HEK293 (cell line): ENCODE data around the gene MITF.

Source experiments
- CTCF ChIA-PET: fragments of 350-600 bp; formaldehyde crosslinking; extraction: SDS; loops from one replicate; lab custom pipeline; 2021; ENCODE audit warnings: antibody characterized with exemption; lab: Yijun Ruan, JAX
- POLR2A ChIA-PET: fragments of 300-600 bp; formaldehyde crosslinking; extraction: SDS; loops from one replicate; lab custom pipeline; 2020; ENCODE audit warnings: antibody characterized with exemption, inconsistent platforms; lab: Yijun Ruan, JAX
- H3K27ac ChIP-seq: fragments of 200-500 bp; sonication (Bioruptor generic); 2 replicates; pipeline ENCODE4 v1.5.1; 2014; ENCODE audit warnings: low read depth, low read length, control low read depth, inconsistent platforms; ENCODE audit errors: extremely low read depth
- H3K36me3 ChIP-seq, 2 experiments: fragments of 200-500 bp in 1 of 2; sonication (Bioruptor generic) in 1 of 2; 1 replicate in 1 of 2; 2 replicates in 1 of 2; pipeline ENCODE4 v1.5.1; 2014 to 2017; ENCODE audit warnings: inconsistent platforms in 2 of 2, low read length in 2 of 2; ENCODE audit not compliant: control insufficient read depth in 2 of 2, insufficient read depth in 1 of 2
- H3K4me1 ChIP-seq: fragments of 200-500 bp; sonication (Bioruptor generic); 2 replicates; pipeline ENCODE4 v1.5.1; 2014; ENCODE audit warnings: mild to moderate bottlenecking, low read length, inconsistent platforms; ENCODE audit not compliant: control insufficient read depth, insufficient read depth
- H3K4me3 ChIP-seq: 2 replicates; pipeline ENCODE4 v1.5.1; 2011; ENCODE audit warnings: low read depth, mild to moderate bottlenecking, control low read depth, low read length, moderate library complexity
- H3K9me3 ChIP-seq: fragments of 200-500 bp; sonication (Bioruptor generic); 2 replicates; pipeline ENCODE4 v1.5.1; 2014; ENCODE audit warnings: low read depth, low read length, inconsistent platforms; ENCODE audit not compliant: control insufficient read depth, insufficient read depth
- GFI1B ChIP-seq: fragments of 450-650 bp; formaldehyde crosslinking; IDR thresholded peaks from 2 replicates; pipeline ENCODE4 v1.5.1; 2016; ENCODE audit warnings: missing biosample characterization, missing genetic modification characterization
- GLI4 ChIP-seq: fragments of 450-650 bp; formaldehyde crosslinking; IDR thresholded peaks from 2 replicates; pipeline ENCODE4 v1.5.1; 2016; ENCODE audit warnings: missing biosample characterization, missing genetic modification characterization
- ZBTB1 ChIP-seq: fragments of 450-650 bp; formaldehyde crosslinking; IDR thresholded peaks from 2 replicates; pipeline ENCODE4 v1.5.1; 2016; ENCODE audit warnings: missing biosample characterization, missing genetic modification characterization
- ZIC2 ChIP-seq: fragments of 450-650 bp; formaldehyde crosslinking; IDR thresholded peaks from 2 replicates; pipeline ENCODE4 v1.5.1; 2016; ENCODE audit warnings: missing biosample characterization, missing genetic modification characterization
- ZNF133 ChIP-seq: fragments of 450-650 bp; formaldehyde crosslinking; IDR thresholded peaks from 2 replicates; pipeline ENCODE4 v1.5.1; 2016; ENCODE audit warnings: missing biosample characterization, missing genetic modification characterization
- ZNF138 ChIP-seq: fragments of 450-650 bp; formaldehyde crosslinking; IDR thresholded peaks from 2 replicates; pipeline ENCODE4 v1.5.1; 2016; ENCODE audit warnings: missing biosample characterization, missing genetic modification characterization, borderline replicate concordance
- ZNF211 ChIP-seq: fragments of 450-650 bp; formaldehyde crosslinking; IDR thresholded peaks from 2 replicates; pipeline ENCODE4 v1.5.1; 2016; ENCODE audit warnings: low read depth, missing biosample characterization, missing genetic modification characterization
- ZNF324 ChIP-seq: fragments of 450-650 bp; formaldehyde crosslinking; IDR thresholded peaks from 2 replicates; pipeline ENCODE4 v1.5.1; 2016; ENCODE audit warnings: missing biosample characterization, missing genetic modification characterization
- ZNF416 ChIP-seq: fragments of 450-650 bp; formaldehyde crosslinking; IDR thresholded peaks from 2 replicates; pipeline ENCODE4 v1.5.1; 2016; ENCODE audit warnings: missing biosample characterization, missing genetic modification characterization
- ZNF473 ChIP-seq: fragments of 450-650 bp; formaldehyde crosslinking; IDR thresholded peaks from 2 replicates; pipeline ENCODE4 v1.5.1; 2017; ENCODE audit warnings: missing biosample characterization, missing genetic modification characterization
- ZNF596 ChIP-seq: fragments of 450-650 bp; IDR thresholded peaks from 2 replicates; pipeline ENCODE4 v1.5.0; 2018; ENCODE audit warnings: missing biosample characterization, mild to moderate bottlenecking, missing genetic modification characterization, moderate library complexity
- TF ChIP-seq, protein P1 (sequence below): fragments of 450-650 bp; formaldehyde crosslinking; IDR thresholded peaks from 2 replicates; pipeline ENCODE4 v1.5.1; 2016; ENCODE audit warnings: missing biosample characterization, missing genetic modification characterization
- TF ChIP-seq, protein P2 (sequence below): fragments of 450-650 bp; formaldehyde crosslinking; IDR thresholded peaks from 2 replicates; pipeline ENCODE4 v1.5.1; 2016; ENCODE audit warnings: missing biosample characterization, missing genetic modification characterization, low read depth
- TF ChIP-seq, protein P3 (sequence below): fragments of 450-650 bp; formaldehyde crosslinking; IDR thresholded peaks from 2 replicates; pipeline ENCODE4 v1.5.1; 2016; ENCODE audit warnings: missing biosample characterization, missing genetic modification characterization
- TF ChIP-seq, protein P4 (sequence below): fragments of 450-650 bp; formaldehyde crosslinking; IDR thresholded peaks from 2 replicates; pipeline ENCODE4 v1.5.1; 2016; ENCODE audit warnings: missing biosample characterization, missing genetic modification characterization, borderline replicate concordance

Gene MITF

DNA sequence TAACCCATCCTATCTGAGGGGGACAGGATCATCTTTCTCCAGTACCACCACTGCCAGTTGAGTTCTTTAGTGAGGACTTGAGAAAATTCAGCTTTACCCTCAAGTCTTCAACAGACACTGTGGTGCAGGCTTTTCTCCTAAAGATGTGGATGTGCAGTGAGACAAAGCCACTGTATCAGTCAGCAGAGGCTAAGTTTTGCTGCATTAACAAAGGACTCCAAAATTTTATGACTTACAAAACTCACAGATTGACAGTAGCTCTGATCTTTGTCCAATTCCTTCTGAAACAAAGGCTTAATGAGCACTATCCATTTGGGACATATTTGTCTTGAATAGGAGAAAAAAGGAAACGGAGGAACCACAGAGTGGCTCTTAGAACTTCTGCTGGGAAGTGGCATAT is 87.9 kb downstream of the MITF start:
- H3K4me3 ChIP-seq, result no peak overlapping the region
- CTCF ChIA-PET, result no interaction called here
- POLR2A ChIA-PET, result interaction anchor here (0.6 kb wide), 1 partner anchor 42 kb away, joined by 3 read pairs; no protein-coding TSS in a partner anchor

More for the DNA sequence above, 87.9 kb downstream of the MITF start:
- H3K4me1 ChIP-seq, result no peaks in the 10 kb centered on the region
- H3K36me3 ChIP-seq, result no peaks in the 10 kb centered on the region
- no peaks in the 10 kb centered on the region for H3K9me3 ChIP-seq
- TF ChIP-seq, protein P1, sequence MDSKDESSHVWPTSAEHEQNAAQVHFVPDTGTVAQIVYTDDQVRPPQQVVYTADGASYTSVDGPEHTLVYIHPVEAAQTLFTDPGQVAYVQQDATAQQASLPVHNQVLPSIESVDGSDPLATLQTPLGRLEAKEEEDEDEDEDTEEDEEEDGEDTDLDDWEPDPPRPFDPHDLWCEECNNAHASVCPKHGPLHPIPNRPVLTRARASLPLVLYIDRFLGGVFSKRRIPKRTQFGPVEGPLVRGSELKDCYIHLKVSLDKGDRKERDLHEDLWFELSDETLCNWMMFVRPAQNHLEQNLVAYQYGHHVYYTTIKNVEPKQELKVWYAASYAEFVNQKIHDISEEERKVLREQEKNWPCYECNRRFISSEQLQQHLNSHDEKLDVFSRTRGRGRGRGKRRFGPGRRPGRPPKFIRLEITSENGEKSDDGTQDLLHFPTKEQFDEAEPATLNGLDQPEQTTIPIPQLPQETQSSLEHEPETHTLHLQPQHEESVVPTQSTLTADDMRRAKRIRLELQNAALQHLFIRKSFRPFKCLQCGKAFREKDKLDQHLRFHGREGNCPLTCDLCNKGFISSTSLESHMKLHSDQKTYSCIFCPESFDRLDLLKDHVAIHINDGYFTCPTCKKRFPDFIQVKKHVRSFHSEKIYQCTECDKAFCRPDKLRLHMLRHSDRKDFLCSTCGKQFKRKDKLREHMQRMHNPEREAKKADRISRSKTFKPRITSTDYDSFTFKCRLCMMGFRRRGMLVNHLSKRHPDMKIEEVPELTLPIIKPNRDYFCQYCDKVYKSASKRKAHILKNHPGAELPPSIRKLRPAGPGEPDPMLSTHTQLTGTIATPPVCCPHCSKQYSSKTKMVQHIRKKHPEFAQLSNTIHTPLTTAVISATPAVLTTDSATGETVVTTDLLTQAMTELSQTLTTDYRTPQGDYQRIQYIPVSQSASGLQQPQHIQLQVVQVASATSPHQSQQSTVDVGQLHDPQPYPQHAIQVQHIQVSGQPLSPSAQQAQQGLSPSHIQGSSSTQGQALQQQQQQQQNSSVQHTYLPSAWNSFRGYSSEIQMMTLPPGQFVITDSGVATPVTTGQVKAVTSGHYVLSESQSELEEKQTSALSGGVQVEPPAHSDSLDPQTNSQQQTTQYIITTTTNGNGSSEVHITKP (tag by site-specific recombination), result no peak
- TF ChIP-seq ZNF211 (no peak), ZNF596 (tag by site-specific recombination) (no peak), ZNF416 (tag by site-specific recombination) (no peak), ZNF133 (tag by site-specific recombination) (no peak), ZNF324 (no peak), GLI4 (tag by site-specific recombination) (no peak), GFI1B (tag by site-specific recombination) (no peak), ZNF138 (no peak), ZBTB1 (no peak), ZNF473 (tag by site-specific recombination) (no peak), ZIC2 (tag by site-specific recombination) (no peak)
- TF ChIP-seq, protein P2, sequence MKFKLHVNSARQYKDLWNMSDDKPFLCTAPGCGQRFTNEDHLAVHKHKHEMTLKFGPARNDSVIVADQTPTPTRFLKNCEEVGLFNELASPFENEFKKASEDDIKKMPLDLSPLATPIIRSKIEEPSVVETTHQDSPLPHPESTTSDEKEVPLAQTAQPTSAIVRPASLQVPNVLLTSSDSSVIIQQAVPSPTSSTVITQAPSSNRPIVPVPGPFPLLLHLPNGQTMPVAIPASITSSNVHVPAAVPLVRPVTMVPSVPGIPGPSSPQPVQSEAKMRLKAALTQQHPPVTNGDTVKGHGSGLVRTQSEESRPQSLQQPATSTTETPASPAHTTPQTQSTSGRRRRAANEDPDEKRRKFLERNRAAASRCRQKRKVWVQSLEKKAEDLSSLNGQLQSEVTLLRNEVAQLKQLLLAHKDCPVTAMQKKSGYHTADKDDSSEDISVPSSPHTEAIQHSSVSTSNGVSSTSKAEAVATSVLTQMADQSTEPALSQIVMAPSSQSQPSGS (tag by site-specific recombination), result no peak
- TF ChIP-seq, protein P3, sequence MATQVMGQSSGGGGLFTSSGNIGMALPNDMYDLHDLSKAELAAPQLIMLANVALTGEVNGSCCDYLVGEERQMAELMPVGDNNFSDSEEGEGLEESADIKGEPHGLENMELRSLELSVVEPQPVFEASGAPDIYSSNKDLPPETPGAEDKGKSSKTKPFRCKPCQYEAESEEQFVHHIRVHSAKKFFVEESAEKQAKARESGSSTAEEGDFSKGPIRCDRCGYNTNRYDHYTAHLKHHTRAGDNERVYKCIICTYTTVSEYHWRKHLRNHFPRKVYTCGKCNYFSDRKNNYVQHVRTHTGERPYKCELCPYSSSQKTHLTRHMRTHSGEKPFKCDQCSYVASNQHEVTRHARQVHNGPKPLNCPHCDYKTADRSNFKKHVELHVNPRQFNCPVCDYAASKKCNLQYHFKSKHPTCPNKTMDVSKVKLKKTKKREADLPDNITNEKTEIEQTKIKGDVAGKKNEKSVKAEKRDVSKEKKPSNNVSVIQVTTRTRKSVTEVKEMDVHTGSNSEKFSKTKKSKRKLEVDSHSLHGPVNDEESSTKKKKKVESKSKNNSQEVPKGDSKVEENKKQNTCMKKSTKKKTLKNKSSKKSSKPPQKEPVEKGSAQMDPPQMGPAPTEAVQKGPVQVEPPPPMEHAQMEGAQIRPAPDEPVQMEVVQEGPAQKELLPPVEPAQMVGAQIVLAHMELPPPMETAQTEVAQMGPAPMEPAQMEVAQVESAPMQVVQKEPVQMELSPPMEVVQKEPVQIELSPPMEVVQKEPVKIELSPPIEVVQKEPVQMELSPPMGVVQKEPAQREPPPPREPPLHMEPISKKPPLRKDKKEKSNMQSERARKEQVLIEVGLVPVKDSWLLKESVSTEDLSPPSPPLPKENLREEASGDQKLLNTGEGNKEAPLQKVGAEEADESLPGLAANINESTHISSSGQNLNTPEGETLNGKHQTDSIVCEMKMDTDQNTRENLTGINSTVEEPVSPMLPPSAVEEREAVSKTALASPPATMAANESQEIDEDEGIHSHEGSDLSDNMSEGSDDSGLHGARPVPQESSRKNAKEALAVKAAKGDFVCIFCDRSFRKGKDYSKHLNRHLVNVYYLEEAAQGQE (tag by site-specific recombination), result no peak
- TF ChIP-seq, protein P4, sequence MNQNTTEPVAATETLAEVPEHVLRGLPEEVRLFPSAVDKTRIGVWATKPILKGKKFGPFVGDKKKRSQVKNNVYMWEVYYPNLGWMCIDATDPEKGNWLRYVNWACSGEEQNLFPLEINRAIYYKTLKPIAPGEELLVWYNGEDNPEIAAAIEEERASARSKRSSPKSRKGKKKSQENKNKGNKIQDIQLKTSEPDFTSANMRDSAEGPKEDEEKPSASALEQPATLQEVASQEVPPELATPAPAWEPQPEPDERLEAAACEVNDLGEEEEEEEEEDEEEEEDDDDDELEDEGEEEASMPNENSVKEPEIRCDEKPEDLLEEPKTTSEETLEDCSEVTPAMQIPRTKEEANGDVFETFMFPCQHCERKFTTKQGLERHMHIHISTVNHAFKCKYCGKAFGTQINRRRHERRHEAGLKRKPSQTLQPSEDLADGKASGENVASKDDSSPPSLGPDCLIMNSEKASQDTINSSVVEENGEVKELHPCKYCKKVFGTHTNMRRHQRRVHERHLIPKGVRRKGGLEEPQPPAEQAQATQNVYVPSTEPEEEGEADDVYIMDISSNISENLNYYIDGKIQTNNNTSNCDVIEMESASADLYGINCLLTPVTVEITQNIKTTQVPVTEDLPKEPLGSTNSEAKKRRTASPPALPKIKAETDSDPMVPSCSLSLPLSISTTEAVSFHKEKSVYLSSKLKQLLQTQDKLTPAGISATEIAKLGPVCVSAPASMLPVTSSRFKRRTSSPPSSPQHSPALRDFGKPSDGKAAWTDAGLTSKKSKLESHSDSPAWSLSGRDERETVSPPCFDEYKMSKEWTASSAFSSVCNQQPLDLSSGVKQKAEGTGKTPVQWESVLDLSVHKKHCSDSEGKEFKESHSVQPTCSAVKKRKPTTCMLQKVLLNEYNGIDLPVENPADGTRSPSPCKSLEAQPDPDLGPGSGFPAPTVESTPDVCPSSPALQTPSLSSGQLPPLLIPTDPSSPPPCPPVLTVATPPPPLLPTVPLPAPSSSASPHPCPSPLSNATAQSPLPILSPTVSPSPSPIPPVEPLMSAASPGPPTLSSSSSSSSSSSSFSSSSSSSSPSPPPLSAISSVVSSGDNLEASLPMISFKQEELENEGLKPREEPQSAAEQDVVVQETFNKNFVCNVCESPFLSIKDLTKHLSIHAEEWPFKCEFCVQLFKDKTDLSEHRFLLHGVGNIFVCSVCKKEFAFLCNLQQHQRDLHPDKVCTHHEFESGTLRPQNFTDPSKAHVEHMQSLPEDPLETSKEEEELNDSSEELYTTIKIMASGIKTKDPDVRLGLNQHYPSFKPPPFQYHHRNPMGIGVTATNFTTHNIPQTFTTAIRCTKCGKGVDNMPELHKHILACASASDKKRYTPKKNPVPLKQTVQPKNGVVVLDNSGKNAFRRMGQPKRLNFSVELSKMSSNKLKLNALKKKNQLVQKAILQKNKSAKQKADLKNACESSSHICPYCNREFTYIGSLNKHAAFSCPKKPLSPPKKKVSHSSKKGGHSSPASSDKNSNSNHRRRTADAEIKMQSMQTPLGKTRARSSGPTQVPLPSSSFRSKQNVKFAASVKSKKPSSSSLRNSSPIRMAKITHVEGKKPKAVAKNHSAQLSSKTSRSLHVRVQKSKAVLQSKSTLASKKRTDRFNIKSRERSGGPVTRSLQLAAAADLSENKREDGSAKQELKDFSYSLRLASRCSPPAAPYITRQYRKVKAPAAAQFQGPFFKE, result no peak
- H3K27ac ChIP-seq, result no peak overlapping the region
